ENCODE data around the gene MARK1.

Gene MARK1

GRCh38 chr1:220692436-220693228, 164.7 kb downstream of the MARK1 start:
- DNase-seq: no peak

- DNase-seq: no peak
These were observed 167.0 kb downstream of the MARK1 start for GRCh38 chr1:220694866-220695382.

- DNase-seq: no peak
These were observed 167.5 kb downstream of the MARK1 start for GRCh38 chr1:220695426-220695825.

- DNase-seq: no peak
These were observed 168.4 kb downstream of the MARK1 start for GRCh38 chr1:220696226-220696862.

- no peak for DNase-seq
These were observed 168.9 kb downstream of the MARK1 start for GRCh38 chr1:220696863-220697231.

- no peak for DNase-seq
These were observed 169.4 kb downstream of the MARK1 start for GRCh38 chr1:220697326-220697725.

- no peak for DNase-seq
These were observed 170.7 kb downstream of the MARK1 start for GRCh38 chr1:220698607-220699016.

GRCh38 chr1:220699044-220699443, 171.1 kb downstream of the MARK1 start:
- no peak for DNase-seq

- DNase-seq: no peak
These were observed 172.7 kb downstream of the MARK1 start for GRCh38 chr1:220700556-220701179.

- no peak for DNase-seq
These were observed 174.0 kb downstream of the MARK1 start for GRCh38 chr1:220701974-220702373.

GRCh38 chr1:220702733-220703270, 174.9 kb downstream of the MARK1 start:
- DNase-seq: no peak

GRCh38 chr1:220703305-220703704, 175.4 kb downstream of the MARK1 start:
- DNase-seq: no peak

GRCh38 chr1:220705782-220706181, 177.8 kb downstream of the MARK1 start:
- DNase-seq: no peak

- no peak for DNase-seq
These were observed 178.5 kb downstream of the MARK1 start for GRCh38 chr1:220706480-220706879.

GRCh38 chr1:220707160-220707559, 179.2 kb downstream of the MARK1 start:
- no peak for DNase-seq

GRCh38 chr1:220708244-220708643, 180.3 kb downstream of the MARK1 start:
- no peak for DNase-seq

- DNase-seq: no peak
These were observed 181.2 kb downstream of the MARK1 start for GRCh38 chr1:220708936-220709801.

- DNase-seq: no peak
These were observed 182.4 kb downstream of the MARK1 start for GRCh38 chr1:220710333-220710732.

- DNase-seq: no peak
These were observed 183.3 kb downstream of the MARK1 start for GRCh38 chr1:220711056-220711809.
